RKO (cell line): ENCODE results near the gene ZXDA.
"Not testable (repeated sequence)": the region's sequence is repeated elsewhere in the genome, so short reads cannot be mapped to it uniquely, and the experiment has no call there.

ENCODE experiments used
- DNase-seq: peaks from one replicate; pipeline ENCODE4 v3.0.0-alpha.2; 2016; ENCODE audit warnings: low spot score

Gene ZXDA

GRCh38 chrX:57910287-57910912 lies at the start of gene ZXDA:
Gene ZXDA, minus strand, starts transcription at chrX:57910458. Its CDS starts 38 bp downstream, at chrX:57910420.
- DNase-seq, result not testable (repeated sequence)

GRCh38 chrX:57952320-57952678 lies 42.0 kb upstream of the ZXDA start:
- peak; percentile 28 for DNase-seq

- DNase-seq, result no peak
Measured at GRCh38 chrX:57951666-57952319, 41.5 kb upstream of the ZXDA start.

DNA sequence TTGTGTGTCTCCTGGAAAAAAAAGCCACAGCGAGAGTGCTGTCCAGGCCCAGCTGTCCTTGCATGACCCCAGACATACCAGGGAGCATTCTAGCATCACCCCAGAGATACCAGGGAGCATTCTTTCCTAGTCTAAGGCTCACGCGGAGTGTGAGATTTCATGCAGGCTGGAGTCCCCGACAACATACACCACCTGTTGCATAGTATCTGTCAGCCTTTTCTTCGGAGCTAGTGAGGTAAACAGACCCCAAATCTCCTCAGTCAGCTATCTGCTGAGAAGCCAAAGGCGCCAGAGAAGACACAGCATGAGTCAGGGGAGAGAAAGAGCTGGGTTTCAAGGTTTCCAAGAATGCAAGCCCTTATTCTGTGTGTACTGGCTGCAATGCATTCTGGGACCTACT lies 23.1 kb upstream of the ZXDA start:
- DNase-seq, result no peak

- no peak for DNase-seq
Measured at GRCh38 chrX:57932266-57932665, 22.0 kb upstream of the ZXDA start.

DNA sequence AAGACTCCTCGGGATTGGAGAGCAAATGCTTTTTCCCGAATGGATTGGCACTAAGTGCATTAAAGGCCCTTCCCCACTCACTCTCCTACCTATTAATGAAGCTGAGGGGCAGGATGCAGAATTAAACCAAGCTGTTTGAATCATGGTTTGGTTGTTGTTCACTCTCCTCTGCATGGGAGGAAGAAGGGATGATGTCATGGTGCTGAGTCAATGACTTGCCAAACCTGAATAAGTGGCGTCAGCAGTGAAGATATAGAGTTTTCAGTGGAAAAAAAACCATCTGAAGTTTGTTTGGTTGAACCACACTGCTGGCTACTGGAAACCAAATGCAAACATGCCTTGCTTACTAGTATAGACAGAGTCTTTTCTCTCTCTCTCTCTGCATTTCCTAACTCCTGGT lies 19.8 kb upstream of the ZXDA start:
- peak; percentile 8 for DNase-seq

DNA sequence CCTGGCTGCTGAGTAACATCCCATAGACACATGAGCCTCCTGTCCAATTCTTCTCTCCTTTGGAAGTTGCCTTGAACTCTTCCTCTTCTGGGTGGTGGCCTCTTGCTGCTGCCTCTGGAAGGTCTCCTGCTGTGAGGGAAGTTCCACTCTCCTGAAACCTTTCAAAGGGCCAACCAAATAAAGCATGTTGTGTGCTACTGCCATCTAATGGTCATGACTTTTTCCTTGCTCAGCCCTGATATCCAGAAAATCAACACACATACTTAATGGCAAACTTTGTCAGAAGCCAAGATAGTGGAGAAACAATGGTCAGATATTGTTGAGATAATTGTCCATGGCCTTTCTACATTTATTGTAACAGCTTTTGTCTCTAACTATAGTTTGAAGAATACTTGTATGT lies 19.1 kb upstream of the ZXDA start:
- peak; percentile 49 for DNase-seq

- DNase-seq, result no peak
Measured at GRCh38 chrX:57925806-57926205, 15.5 kb upstream of the ZXDA start.

DNA sequence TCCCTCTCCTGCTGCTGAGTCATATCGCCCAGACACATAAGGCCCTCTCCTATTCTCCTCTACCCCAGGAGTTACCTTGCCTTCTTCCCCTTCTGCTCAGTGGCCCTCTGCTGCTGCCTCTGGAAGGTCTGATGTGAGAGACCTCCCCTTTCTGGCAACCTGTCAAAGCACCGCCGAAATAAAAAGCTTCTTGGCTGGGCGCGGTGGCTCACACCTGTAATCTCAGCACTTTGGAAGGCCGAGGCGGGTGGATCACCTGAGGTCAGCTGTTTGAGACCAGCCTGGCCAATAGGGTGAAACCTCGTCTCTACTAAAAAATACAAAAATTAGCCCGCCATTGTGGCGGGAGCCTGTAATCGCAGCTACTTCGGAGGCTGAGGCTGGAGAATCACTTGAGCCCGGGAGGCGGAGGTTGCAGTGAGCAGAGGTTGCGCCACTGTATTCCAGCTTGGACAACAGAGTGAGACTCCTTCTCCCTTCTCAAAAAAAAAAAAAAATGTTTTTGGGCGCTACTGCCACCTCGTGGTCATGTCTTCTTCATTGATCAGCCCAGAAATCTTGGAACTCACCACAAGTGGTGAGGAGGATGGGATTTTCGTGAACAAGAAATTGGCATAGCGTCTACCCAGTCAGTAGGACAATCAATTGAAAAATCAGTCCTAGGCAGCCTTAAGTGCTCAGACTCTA lies 8.6 kb upstream of the ZXDA start:
- DNase-seq, result peak; percentile 20

DNA sequence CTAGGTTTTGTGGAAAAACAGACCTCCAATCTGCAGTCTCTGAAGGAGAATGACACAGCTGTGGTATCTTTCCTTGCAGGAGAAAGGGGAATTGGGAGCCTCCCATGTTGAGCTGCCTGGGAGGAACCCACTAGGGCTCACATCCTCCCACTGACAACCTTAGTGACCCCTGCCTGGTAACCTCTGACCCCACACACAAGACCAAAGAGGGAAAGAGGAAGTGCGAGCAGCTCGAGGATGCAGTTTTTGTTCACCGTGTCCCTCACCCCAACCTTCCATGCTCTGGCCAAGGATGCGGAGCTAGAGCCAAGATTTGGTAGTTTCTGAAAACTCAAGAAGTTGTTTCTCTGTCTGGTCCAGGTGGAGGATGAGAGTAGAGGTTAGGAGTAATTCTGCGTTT lies 5.4 kb upstream of the ZXDA start:
- DNase-seq, result no peak

DNA sequence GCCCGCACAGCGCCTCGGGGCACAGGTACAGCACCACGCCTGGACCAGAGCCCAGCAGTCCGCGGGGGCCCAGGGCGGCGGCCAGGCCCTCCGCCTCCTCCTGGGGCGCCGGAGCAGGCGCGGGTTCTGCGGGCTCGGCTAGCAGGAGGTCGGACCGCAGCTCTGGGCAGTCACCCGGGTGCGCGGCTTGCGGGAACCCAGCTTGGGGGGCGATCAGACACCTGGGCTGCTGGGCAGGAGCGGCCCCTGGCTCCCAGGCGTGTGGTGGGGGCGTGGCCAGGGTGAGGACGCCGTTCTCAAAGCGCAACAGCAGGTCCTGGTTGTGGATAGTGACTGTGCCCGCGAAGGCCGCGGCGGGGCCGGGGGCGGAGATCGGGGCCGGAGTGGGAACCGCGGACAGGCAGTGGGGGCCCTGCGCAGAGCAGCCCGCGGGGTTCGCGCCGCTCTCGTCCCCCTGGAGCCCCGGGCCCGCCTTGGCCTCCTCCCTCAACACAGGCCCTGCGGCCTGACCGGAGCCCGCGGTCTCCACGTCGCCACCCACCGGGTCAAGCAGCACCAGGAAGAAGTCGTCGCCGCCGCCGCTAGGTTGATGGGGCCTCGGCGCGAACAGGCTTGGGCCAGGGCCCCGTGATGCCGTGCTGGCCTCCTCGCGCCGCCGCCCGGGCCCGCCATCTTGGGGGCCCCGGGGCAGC lies 517 bp downstream of the ZXDA start:
- not testable (repeated sequence) for DNase-seq

- not testable (repeated sequence) for DNase-seq
Measured at GRCh38 chrX:57908972-57909594, 1.2 kb downstream of the ZXDA start.

GRCh38 chrX:57906790-57907189 lies 3.5 kb downstream of the ZXDA start:
- DNase-seq, result no peak

GRCh38 chrX:57905141-57905540 lies 5.1 kb downstream of the ZXDA start:
- no peak for DNase-seq

DNA sequence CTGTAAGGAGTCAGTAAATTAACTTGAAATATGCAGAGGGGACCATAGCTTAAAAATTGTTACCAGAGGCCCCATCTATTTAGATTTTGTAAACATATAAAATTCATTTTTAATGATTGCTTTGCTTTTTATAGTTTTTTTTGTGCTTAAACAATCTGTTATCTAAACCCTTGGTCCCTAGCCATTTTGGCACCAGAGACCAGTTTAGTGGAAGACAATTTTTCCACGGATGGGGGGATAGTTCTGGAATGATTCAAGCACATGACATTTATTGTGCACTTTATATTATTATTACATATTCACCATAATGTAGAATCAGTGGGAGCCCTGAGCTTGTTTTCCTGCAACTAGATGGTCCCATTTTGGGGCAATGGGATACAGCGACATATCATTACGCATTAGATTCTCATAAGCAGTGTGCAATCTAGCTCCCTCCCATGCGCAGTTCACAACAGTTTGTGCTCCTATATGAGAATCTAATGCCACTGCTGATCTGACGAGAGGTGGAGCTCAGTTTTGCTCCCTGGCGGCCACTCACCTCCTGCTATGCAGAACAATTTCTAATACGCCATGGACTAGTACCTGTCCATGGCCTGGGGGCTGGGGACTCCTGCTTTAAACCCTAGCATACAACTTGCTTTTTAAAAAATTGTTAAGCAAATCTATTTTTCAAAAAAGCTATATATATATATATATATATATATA lies 5.9 kb downstream of the ZXDA start:
- no peak for DNase-seq

GRCh38 chrX:57902633-57903032 lies 7.6 kb downstream of the ZXDA start:
- no peak for DNase-seq

DNA sequence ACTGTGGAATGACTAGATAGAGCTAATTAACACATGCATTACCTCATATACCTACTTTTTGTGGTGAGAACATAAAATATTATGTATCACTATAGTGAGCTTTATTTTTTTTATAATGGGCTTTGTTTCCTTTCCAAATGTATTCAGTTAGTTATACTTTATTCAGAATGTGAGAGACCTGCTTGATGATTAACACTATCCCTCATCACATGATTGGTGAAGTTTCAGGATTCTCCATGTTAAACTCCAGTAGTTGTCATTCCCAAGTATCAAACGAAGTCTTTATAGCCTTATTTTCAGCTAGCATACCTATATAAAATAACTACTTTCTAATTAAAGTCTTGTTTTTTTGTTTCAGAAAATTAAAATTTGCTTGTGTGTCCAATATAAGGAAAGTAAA lies 8.8 kb downstream of the ZXDA start:
- no peak for DNase-seq

- DNase-seq, result no peak
Measured at GRCh38 chrX:57900975-57901374, 9.3 kb downstream of the ZXDA start.

- no peak for DNase-seq
Measured at GRCh38 chrX:57899906-57900305, 10.4 kb downstream of the ZXDA start.

DNA sequence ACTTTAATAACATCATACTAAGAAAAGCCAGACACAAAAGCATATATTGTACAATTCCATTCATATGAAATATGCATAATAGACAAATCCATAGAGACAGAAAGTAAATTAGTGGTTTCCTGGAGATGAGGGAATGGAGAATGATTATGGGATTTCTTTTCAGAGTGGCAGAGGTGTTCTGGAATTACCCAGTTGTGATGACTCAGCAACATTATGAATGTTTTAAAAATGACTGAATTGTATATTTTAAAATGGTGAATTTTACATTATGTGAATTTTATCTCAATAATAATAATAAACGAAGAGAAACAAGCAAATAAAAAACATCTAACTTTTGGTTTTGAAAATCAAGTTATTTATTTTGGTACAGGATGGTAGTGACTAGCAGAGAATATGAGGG lies 11.2 kb downstream of the ZXDA start:
- no peak for DNase-seq

DNA sequence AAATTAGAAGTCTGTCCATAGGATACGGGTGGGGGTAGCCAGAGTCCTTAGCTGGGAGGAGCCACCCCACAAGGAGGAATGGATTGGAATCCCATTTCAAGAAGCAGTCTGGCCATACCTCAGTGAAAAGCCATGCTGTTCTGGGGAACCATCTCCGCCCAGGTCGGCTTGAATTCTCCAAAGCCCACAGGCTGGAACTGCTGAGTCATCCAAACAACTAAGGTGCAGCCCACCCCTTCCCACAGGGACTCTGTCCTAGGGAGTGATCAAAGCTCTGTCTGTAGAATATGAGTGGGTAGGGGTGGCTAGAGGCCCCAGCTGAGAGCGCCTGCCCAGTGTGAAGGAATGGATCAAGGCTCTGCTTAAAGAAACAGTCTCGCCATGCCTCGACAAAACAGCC lies 38.8 kb downstream of the ZXDA start:
- no peak for DNase-seq
